ENCODE results near the gene EFEMP1.

GRCh38 chr2:55883829-55884228 lies 39.8 kb downstream of the EFEMP1 start:
- TF ChIP-seq CTCF (conservative IDR thresholded peaks at IDR 0.05 in 1 of 2, IDR thresholded peaks at IDR 0.05 in 1 of 2; ENCODE audit: extremely low read depth in 1 of 2, insufficient read depth in 1 of 2, low read depth in 1 of 2, low read length in 2 of 2): no peak
- TF ChIP-seq EZH2 (IDR thresholded peaks at IDR 0.05; ENCODE audit: borderline replicate concordance, low read length): no peak
